HepG2 (cell line): ENCODE measurements around the gene B3GNT9. TPM values are rescaled to one million over a fixed set of nuclear protein-coding genes. Genes with fewer than 3 reads are reported as not detected.

Source experiments
- ASH2L ChIP-seq: fragments of 300-600, 200-600 bp; sonication (generic); IDR thresholded peaks from 2 replicates; pipeline ENCODE4 v1.7.0; 2017; ENCODE audit warnings: low read depth, mild to moderate bottlenecking, moderate library complexity, mixed read lengths, low read length; ENCODE audit not compliant: insufficient read length
- FOXK1 ChIP-seq: sonication (generic); formaldehyde crosslinking; IDR thresholded peaks from 2 replicates; pipeline ENCODE4 v1.4.0; 2020; ENCODE audit warnings: low read depth, missing genetic modification reagents, borderline replicate concordance
- MTF2 ChIP-seq: sonication (generic); formaldehyde crosslinking; IDR thresholded peaks from 2 replicates; pipeline ENCODE4 v1.5.0; 2020; ENCODE audit warnings: missing genetic modification reagents, borderline replicate concordance
- RAD21 ChIP-seq: fragments of 450-650 bp; formaldehyde crosslinking; IDR thresholded peaks from 2 replicates; pipeline ENCODE4 v1.5.0; 2020; ENCODE audit warnings: mild to moderate bottlenecking
- RBM22 ChIP-seq: fragments of 200-400 bp; formaldehyde crosslinking; optimal IDR thresholded peaks from 2 replicates; pipeline ENCODE3; 2017; ENCODE audit warnings: mild to moderate bottlenecking, low read length, moderate library complexity
- SAFB2 ChIP-seq: sonication (generic); formaldehyde crosslinking; IDR thresholded peaks from 2 replicates; pipeline ENCODE4 v1.5.1; 2020; ENCODE audit warnings: missing genetic modification reagents, low read depth, mild to moderate bottlenecking, borderline replicate concordance
- SKI ChIP-seq: fragments of 450-650 bp; IDR thresholded peaks from one replicate; pipeline ENCODE4 v1.6.1; 2018; ENCODE audit warnings: mild to moderate bottlenecking; ENCODE audit not compliant: partially characterized antibody
- ZNF121 ChIP-seq: sonication (generic); formaldehyde crosslinking; IDR thresholded peaks from 2 replicates; pipeline ENCODE4 v1.5.0; 2020; ENCODE audit warnings: mild to moderate bottlenecking, missing genetic modification reagents
- ZNF20 ChIP-seq: sonication (generic); formaldehyde crosslinking; IDR thresholded peaks from 2 replicates; pipeline ENCODE4 v1.4.0; 2020; ENCODE audit warnings: mild to moderate bottlenecking, moderate library complexity, missing genetic modification reagents
- ZNF24 ChIP-seq: fragments of 450-650 bp; IDR thresholded peaks from 2 replicates; pipeline ENCODE4 v1.6.1; 2017; ENCODE audit warnings: antibody characterized with exemption, mild to moderate bottlenecking
- ZNF264 ChIP-seq: sonication (generic); formaldehyde crosslinking; IDR thresholded peaks from 2 replicates; pipeline ENCODE4 v1.4.0; 2020; ENCODE audit warnings: missing genetic modification reagents
- ZNF605 ChIP-seq: sonication (generic); formaldehyde crosslinking; IDR thresholded peaks from 2 replicates; pipeline ENCODE4 v1.8.0; 2022; ENCODE audit warnings: mild to moderate bottlenecking, missing genetic modification reagents
- polyA plus RNA-seq, 8 experiments: library from polyadenylated mRNA; depleted of rRNA in 3 of 8; stranded (reverse) in 7 of 8; unstranded in 1 of 8; fragments of >200 nt; fragmentation: Illumina TruSeq in 4 of 8; extraction: Trizol in 4 of 8; gene quantifications; 2 replicates each; pipeline versions ENCODE4 v1.2.1 to v1.2.3, GENCODE V29; 2011 to 2016; ENCODE audit warnings: low read depth in 4 of 8, missing spikeins in 1 of 8, mixed read lengths in 1 of 8; ENCODE audit not compliant: insufficient read depth in 1 of 8
- total RNA-seq, 5 experiments: library from RNA; depleted of rRNA; stranded (reverse); fragments of >200 nt; fragmentation: Illumina TruSeq; extraction: Trizol; gene quantifications; 2 replicates each; pipeline ENCODE4 v1.2.3, GENCODE V29; 2016; ENCODE audit warnings: low read depth in 1 of 5
- TF ChIP-seq, protein P1 (sequence below): sonication (generic); formaldehyde crosslinking; IDR thresholded peaks from 2 replicates; pipeline ENCODE4 v1.4.0; 2020; ENCODE audit warnings: missing genetic modification reagents
- TF ChIP-seq, protein P2 (sequence below): sonication (generic); formaldehyde crosslinking; IDR thresholded peaks from 2 replicates; pipeline ENCODE4 v1.4.0; 2020; ENCODE audit warnings: missing genetic modification reagents, borderline replicate concordance
- TF ChIP-seq, protein P3 (sequence below): sonication (generic); formaldehyde crosslinking; IDR thresholded peaks from 2 replicates; pipeline ENCODE4 v1.5.0; 2020; ENCODE audit warnings: missing genetic modification reagents
- TF ChIP-seq, protein P4 (sequence below): sonication (generic); formaldehyde crosslinking; IDR thresholded peaks from 2 replicates; pipeline ENCODE4 v1.4.0; 2020; ENCODE audit warnings: mild to moderate bottlenecking, missing genetic modification reagents
- TF ChIP-seq, protein P5 (sequence below): sonication (generic); formaldehyde crosslinking; IDR thresholded peaks from 2 replicates; pipeline ENCODE4 v1.4.0; 2020; ENCODE audit warnings: missing genetic modification reagents

The B3GNT9 gene
- total and polyA plus RNA-seq, 2 of the 13 experiments (the other 11 are each of a cell fraction or from before 2014, with no cell fraction given), result 1.5 to 3.1 TPM

DNA sequence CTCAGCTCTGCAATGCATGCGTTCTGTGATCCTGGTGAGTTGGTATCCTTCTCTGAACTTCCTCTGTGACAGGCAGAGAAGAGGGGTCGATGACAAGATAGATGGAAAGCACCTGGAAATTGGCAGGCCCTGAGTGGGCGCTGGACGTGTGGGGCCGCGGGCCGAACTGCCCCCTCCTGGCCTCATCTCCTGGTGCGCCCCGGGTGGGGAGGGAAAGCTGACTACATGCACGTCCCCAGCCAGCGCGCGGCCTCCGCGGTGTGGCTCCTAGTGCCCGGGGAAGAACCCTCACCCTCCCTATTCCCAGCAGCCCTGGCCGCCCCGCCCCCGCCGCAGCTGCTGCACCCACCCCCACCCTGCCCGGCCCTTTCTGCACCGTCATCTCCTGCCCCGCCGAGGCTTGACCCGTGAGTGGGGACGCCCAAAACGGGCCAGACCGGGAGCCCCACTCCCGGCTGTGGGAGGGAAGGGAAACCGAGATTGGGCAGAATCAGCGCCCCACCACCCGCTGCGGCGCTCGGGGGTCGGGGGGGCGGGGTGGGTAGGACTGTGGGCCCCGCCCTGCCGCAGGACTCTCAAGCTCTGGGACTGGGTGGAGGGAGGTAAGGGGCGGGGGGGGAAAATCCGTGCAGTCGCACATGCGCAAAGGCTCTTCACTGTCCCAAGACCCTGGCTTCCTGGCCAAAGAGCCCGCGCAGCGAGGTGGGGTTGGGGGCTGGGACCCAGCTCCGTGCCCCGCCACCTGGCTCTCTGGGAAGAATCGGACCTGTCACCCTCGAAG lies 19.6 kb upstream of the B3GNT9 start, which contains the start of gene NOL3 (continued):
- TF ChIP-seq, protein P1, sequence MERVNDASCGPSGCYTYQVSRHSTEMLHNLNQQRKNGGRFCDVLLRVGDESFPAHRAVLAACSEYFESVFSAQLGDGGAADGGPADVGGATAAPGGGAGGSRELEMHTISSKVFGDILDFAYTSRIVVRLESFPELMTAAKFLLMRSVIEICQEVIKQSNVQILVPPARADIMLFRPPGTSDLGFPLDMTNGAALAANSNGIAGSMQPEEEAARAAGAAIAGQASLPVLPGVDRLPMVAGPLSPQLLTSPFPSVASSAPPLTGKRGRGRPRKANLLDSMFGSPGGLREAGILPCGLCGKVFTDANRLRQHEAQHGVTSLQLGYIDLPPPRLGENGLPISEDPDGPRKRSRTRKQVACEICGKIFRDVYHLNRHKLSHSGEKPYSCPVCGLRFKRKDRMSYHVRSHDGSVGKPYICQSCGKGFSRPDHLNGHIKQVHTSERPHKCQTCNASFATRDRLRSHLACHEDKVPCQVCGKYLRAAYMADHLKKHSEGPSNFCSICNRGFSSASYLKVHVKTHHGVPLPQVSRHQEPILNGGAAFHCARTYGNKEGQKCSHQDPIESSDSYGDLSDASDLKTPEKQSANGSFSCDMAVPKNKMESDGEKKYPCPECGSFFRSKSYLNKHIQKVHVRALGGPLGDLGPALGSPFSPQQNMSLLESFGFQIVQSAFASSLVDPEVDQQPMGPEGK (CRISPR knock-in tag), result peak; percentile 78
- TF ChIP-seq, protein P2, sequence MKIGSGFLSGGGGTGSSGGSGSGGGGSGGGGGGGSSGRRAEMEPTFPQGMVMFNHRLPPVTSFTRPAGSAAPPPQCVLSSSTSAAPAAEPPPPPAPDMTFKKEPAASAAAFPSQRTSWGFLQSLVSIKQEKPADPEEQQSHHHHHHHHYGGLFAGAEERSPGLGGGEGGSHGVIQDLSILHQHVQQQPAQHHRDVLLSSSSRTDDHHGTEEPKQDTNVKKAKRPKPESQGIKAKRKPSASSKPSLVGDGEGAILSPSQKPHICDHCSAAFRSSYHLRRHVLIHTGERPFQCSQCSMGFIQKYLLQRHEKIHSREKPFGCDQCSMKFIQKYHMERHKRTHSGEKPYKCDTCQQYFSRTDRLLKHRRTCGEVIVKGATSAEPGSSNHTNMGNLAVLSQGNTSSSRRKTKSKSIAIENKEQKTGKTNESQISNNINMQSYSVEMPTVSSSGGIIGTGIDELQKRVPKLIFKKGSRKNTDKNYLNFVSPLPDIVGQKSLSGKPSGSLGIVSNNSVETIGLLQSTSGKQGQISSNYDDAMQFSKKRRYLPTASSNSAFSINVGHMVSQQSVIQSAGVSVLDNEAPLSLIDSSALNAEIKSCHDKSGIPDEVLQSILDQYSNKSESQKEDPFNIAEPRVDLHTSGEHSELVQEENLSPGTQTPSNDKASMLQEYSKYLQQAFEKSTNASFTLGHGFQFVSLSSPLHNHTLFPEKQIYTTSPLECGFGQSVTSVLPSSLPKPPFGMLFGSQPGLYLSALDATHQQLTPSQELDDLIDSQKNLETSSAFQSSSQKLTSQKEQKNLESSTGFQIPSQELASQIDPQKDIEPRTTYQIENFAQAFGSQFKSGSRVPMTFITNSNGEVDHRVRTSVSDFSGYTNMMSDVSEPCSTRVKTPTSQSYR (CRISPR knock-in tag), result peak; percentile 81; the same call in 1 of the 2 replicates
- TF ChIP-seq ASH2L (peak; percentile 42), ZNF605 (CRISPR knock-in tag) (no peak), SAFB2 (no peak; the same call in none of the 2 replicates), RAD21 (CRISPR knock-in tag) (peak; percentile 13; the same call in 1 of the 2 replicates), MTF2 (CRISPR knock-in tag) (no peak), ZNF24 (no peak), RBM22 (no peak), ZNF264 (CRISPR knock-in tag) (no peak), ZNF121 (CRISPR knock-in tag) (peak; percentile 54; the same call in 1 of the 2 replicates), ZNF20 (CRISPR knock-in tag) (no peak), SKI (peak; percentile 6), FOXK1 (CRISPR knock-in tag) (0 out of 2 replicates have a peak, but pooled peaks have one; percentile 25)
- TF ChIP-seq, protein P3, sequence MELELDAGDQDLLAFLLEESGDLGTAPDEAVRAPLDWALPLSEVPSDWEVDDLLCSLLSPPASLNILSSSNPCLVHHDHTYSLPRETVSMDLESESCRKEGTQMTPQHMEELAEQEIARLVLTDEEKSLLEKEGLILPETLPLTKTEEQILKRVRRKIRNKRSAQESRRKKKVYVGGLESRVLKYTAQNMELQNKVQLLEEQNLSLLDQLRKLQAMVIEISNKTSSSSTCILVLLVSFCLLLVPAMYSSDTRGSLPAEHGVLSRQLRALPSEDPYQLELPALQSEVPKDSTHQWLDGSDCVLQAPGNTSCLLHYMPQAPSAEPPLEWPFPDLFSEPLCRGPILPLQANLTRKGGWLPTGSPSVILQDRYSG (CRISPR knock-in tag), result no peak
- TF ChIP-seq, protein P4, sequence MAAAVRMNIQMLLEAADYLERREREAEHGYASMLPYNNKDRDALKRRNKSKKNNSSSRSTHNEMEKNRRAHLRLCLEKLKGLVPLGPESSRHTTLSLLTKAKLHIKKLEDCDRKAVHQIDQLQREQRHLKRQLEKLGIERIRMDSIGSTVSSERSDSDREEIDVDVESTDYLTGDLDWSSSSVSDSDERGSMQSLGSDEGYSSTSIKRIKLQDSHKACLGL (CRISPR knock-in tag), result no peak
- TF ChIP-seq, protein P5, sequence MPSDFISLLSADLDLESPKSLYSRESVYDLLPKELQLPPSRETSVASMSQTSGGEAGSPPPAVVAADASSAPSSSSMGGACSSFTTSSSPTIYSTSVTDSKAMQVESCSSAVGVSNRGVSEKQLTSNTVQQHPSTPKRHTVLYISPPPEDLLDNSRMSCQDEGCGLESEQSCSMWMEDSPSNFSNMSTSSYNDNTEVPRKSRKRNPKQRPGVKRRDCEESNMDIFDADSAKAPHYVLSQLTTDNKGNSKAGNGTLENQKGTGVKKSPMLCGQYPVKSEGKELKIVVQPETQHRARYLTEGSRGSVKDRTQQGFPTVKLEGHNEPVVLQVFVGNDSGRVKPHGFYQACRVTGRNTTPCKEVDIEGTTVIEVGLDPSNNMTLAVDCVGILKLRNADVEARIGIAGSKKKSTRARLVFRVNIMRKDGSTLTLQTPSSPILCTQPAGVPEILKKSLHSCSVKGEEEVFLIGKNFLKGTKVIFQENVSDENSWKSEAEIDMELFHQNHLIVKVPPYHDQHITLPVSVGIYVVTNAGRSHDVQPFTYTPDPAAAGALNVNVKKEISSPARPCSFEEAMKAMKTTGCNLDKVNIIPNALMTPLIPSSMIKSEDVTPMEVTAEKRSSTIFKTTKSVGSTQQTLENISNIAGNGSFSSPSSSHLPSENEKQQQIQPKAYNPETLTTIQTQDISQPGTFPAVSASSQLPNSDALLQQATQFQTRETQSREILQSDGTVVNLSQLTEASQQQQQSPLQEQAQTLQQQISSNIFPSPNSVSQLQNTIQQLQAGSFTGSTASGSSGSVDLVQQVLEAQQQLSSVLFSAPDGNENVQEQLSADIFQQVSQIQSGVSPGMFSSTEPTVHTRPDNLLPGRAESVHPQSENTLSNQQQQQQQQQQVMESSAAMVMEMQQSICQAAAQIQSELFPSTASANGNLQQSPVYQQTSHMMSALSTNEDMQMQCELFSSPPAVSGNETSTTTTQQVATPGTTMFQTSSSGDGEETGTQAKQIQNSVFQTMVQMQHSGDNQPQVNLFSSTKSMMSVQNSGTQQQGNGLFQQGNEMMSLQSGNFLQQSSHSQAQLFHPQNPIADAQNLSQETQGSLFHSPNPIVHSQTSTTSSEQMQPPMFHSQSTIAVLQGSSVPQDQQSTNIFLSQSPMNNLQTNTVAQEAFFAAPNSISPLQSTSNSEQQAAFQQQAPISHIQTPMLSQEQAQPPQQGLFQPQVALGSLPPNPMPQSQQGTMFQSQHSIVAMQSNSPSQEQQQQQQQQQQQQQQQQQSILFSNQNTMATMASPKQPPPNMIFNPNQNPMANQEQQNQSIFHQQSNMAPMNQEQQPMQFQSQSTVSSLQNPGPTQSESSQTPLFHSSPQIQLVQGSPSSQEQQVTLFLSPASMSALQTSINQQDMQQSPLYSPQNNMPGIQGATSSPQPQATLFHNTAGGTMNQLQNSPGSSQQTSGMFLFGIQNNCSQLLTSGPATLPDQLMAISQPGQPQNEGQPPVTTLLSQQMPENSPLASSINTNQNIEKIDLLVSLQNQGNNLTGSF, result no peak
